Stimulated activated CD4-positive, alpha-beta T cell treated with anti-CD3 and anti-CD28 coated beads, Interleukin-12 subunit alpha, Interleukin-12 subunit beta, amount 100 ng/mL, for 24 hours (primary cell): ENCODE data around the gene ZNF2.

ENCODE experiments used
- DNase-seq, 2 experiments: peaks; one replicate each; pipeline ENCODE4 v3.0.0-alpha.2; 2020; ENCODE audit warnings: low read depth in 2 of 2

The ZNF2 gene

GRCh38 chr2:95206096-95206495 lies 40.5 kb downstream of the ZNF2 start:
- DNase-seq, result no peak

GRCh38 chr2:95207111-95207961 lies 41.7 kb downstream of the ZNF2 start, which contains the start of gene ZNF892:
TSS of gene ZNF892 (plus strand) at chr2:95207521. CDS start at chr2:95207816, 295 bp downstream.
- DNase-seq, result peak; percentile 71 to 81

- no peak for DNase-seq
Observed at GRCh38 chr2:95208106-95208505, 42.5 kb downstream of the ZNF2 start.

GRCh38 chr2:95215018-95215612 lies 49.5 kb downstream of the ZNF2 start:
- no peak for DNase-seq

GRCh38 chr2:95220449-95220848 lies 54.8 kb downstream of the ZNF2 start:
- DNase-seq, result no peak

- no peak for DNase-seq
Observed at GRCh38 chr2:95225658-95226057, 60.0 kb downstream of the ZNF2 start.

- peak in 1 of 2 experiments; percentile 42 for DNase-seq
Observed at GRCh38 chr2:95231723-95232122, 66.1 kb downstream of the ZNF2 start.

GRCh38 chr2:95232232-95232631 lies 66.6 kb downstream of the ZNF2 start:
- no peak for DNase-seq
